ENCODE measurements around the gene ZBTB38.
A peak's percentile ranks its signal among the peaks of the same experiment; 100 is the strongest.

The ZBTB38 gene

GRCh38 chr3:141385406-141386125 is 17.3 kb downstream of the ZBTB38 start:
- no peak for DNase-seq

DNA sequence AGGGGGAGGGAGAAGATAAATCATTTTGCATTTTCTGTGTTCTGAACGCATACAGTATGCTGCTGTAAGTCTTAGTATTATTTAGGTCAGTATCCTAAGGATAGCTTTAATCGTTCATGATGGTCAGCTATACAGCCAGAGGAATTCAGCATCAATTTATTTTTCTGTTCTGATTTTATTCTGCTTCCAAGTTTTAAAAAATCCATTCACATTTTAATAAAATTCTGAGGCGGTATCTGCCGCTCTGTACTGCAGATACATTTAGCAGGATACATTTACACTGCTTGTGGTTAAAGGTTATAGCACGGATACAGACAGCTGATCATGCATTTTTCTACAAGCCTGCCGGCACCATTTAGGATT is 17.8 kb downstream of the ZBTB38 start:
- no peak for DNase-seq

DNA sequence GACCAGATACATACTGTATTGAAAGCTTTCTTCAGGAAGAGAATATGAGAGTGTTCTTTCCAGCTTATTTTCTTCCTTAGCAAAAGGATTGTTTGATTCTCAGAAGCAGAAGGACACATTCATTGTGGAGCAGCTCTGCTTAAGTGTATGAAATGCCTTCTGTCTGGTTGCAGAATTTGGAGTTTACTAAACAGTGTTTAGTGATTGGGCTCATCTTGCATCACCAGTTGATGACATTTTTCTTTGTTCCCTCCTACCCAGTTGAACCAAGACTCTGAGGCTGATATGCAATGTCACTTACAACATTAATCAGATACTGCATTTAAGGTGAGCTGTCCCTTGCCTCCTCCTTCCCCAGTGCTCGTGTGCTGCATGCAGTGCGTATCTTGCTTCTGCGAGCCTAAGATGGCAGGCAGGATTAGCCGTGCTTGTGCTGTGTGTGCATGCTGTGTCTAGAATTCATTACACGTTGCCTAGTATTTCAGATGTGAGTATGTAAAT is 18.4 kb downstream of the ZBTB38 start:
- peak in 23 of 56 donors; percentile 14 to 72 (median 46) for DNase-seq

DNA sequence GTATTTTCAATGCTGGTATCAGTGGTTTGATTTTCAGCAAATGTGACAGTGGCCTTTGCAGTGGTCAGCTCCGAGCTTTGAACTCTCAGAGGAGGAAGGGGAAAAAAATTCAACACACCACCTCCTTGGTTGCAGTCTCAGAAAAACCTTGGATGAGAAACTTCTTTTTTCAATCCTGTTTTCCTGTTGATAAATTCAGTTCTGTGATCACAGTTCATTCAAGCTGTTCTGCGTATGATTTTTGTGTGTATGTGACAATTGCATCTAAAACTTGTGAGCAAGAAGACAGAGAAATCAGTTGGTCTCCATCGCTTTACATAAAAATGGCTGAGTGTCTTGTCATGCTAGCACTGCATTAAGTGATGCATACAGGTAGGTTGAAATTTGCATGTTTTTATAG is 19.2 kb downstream of the ZBTB38 start:
- no peak for DNase-seq

DNA sequence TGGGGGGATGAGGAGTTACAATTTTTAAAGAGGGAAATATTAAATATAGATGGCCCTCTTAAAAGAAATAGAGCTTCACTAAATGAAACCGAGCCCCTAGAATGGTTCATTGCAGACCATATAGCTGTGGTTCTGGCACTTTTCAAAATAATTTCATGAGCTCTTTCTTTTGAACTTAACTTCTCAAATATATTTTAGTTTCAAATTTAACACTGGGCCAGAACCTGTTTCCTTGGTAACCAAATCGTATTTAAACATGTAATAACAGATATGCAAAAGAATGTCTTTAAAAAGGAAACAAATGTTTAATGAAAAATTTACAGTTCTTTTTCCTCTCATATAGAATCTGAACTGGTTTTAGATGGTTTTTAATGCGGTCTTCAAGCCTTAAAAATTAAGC is 20.1 kb downstream of the ZBTB38 start:
- DNase-seq = no peak

DNA sequence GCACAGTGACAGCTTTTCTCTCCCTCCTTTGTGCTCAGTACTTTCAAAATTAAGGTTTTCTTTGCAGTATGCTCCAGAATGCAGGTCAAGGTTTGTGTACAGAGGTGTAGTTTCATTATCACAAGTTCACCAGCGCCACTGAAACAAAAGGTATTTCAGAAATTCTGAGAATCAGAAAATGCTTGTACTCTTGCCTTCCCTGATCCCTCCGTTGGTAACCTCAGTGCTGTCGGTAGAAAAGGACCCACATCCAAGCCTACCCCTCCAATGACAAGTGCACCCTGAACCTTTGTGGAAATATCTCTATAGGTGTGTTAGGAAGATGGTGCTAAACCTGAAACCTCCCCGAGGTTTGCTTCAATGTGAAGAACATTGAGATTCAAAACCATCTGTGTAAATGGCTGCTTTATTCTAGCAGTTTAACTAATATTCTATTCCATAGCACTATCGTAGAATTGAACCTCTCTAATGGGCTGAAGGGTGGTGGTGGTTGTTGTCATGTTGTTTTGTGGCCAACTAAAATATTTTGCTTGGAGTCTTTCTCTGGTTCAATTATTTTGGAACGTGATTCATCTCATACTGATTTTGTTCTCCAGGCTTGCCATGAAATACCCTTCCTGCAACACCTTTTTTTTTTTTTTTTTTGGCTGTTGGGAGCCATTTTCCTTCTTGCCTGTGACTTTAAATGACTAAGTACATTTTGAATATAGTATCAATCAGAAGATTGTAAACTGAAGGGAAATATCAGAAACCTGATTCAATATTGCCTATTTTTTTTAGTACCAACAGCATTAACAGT is 20.7 kb downstream of the ZBTB38 start:
- DNase-seq = no peak

GRCh38 chr3:141389703-141390102 is 21.4 kb downstream of the ZBTB38 start:
- DNase-seq = no peak

GRCh38 chr3:141390747-141391146 is 22.4 kb downstream of the ZBTB38 start:
- no peak for DNase-seq

GRCh38 chr3:141391298-141391990 is 23.1 kb downstream of the ZBTB38 start:
- DNase-seq = no peak

DNA sequence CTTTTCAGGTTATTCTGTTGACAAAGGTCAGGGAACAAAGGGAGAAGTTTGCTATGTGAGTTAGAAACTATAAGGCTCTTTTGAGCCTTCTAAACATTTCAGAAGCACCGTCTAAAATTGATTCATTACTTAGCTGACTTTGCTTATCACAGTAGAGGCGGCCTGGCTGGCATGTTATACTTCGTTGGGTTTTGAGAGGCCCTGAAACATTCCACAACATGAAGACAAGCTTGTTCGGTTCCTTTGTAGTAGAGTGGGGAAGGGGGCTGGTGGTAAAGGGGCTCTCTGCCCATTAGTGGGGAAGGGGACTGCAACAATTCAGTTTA is 23.6 kb downstream of the ZBTB38 start:
- no peak for DNase-seq

DNA sequence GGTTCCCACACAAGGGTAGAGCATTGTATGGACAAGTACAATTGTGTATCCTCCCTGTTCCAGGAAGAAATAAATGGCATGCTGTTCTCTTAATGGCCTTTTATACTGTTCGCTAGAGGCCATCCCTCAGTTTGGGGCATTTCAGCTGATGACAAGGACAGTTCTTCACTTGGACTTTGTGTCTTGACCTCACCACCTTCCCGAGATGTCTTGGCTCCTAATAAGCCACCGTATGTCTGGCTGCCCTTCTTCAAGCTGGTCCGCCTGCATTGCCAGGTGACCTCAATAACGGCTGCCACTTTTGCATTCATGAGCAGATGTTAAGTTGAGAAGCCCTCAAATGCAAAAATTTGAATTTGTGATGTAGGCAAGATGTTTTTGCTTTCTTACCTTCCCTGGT is 24.1 kb downstream of the ZBTB38 start:
- DNase-seq = no peak

GRCh38 chr3:141392897-141393734 is 24.8 kb downstream of the ZBTB38 start:
- peak in 13 of 56 donors; percentile 3 to 47 (median 14) for DNase-seq

GRCh38 chr3:141393735-141394076 is 25.4 kb downstream of the ZBTB38 start:
- no peak for DNase-seq

DNA sequence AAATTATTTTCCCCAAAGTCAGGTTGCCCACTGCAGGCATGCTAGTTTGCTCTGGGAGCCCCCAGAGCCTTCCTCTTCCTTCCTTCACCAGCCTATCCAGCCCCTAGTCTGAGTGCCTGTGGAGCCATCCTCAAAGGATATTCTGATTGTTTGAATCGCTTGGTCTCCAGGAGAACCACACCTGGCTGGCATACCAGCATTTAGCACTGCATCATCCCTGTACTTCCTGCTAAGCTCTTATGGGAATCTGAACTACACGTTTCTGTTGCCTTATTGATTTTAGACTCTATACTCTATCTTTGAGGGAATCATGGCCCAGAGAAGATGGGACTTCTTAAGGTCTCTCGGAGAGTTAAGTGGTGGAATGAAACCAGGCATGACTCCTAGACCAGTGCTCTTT is 26.3 kb downstream of the ZBTB38 start:
- DNase-seq = no peak

DNA sequence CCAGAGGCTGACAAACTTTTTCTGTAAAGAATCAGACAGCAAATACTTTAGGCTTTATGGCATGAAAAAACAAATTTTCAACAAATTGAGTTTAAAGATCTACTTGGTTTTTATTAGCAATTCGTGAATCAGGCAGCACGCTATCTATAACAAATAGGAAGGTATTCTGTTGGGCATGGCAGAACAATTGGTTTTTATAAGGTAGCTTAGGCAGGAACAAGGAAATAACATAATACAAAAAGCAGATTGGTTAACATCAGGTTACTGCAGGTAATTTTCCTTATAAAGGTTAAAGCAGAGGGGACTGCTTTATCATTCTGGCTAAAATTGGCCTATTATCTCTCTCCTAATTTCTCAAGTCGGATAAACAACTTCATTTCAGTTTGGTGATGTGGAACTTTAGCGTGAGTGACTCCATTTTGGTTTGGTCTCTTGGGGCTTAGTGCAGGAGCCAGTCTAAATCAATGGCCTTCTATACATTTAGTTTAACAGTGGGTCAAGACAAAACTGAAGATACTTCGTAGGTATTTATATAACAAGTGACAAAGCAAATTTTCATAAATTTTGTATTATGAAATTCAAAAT is 26.8 kb downstream of the ZBTB38 start:
- no peak for DNase-seq

- DNase-seq = no peak
These were observed 29.7 kb downstream of the ZBTB38 start for GRCh38 chr3:141397996-141398395.

GRCh38 chr3:141399200-141399599 is 30.9 kb downstream of the ZBTB38 start:
- no peak for DNase-seq

DNA sequence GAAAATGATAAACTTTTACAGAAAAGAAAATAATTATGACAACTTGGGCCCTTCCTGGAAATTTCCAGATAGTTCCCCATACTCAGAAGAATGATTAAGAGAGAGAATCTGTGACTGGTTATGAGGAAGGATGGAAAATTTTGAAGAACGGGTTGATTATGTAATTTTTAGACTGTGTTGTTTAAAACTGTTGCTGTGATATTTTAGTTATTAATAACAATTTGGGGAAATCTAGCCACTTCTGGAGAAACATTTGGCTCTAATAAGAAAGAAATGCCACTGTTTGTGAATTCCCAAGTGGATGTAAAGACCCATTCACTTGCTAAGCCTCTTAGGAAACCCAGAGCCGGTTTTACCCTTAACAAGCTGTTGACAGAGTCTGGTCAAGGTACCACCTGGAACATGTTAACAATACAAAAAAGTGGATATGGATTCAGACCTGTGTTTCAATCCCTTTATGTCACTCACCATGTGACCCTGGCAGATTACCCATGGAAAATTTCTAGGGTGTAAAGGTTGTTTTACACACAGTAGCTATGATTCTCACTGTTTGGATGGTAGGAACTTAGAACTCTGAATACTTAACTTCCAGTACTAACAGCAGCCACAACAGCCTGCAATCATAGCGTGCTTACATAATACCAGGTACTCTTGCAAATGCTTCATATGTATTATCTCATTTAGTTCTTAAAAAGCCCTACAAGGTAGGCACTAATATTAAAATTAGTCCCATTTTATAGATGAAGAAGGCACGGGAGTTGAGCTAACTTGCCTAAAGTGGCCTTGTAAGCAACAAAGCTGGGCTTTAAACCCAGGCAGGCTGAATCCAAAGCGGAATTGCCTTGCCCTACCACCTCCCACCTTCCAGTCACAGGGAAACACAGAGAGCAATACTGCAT is 32.0 kb downstream of the ZBTB38 start:
- peak in 1 of 56 donors; percentile 23 for DNase-seq

DNA sequence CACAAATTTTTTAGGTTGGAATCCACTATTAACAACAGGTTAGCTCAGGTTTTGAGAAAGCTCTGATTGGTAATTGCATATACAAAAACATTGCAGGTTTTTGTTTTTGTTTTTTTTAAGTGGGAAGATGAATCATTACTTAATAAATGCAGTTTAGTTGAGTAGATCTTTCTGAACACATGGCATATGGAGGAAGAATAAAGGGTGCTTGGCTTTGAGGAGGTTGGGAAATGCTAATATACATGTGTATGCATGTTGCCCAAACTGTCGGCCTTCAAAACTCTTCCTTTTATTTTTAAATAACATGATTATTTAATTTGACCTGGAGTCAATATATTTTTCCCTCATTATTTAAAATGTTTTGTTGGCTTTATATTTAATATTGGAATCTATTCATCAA is 32.8 kb downstream of the ZBTB38 start:
- DNase-seq = no peak
